Endothelial cell of umbilical vein (primary cell): Measurements from ENCODE around the gene RBMS3. TPM values are rescaled to one million over a fixed set of nuclear protein-coding genes. Genes with fewer than 3 reads are reported as not detected.

ENCODE experiments used
- BruUV-seq: library from RNA; stranded (reverse); fragments of 400-500 nt; replicated peaks from 2 replicates; lab custom pipeline; 2021; lab: Mats Ljungman, UMichigan
- CTCF ChIA-PET: fragments of 300-600, 350-600 bp; sonication (Branson Sonifier 250); formaldehyde crosslinking; loops from one replicate; lab custom pipeline; 2021; ENCODE audit warnings: antibody characterized with exemption, inconsistent platforms; lab: Charles Lee
- POLR2A ChIA-PET: fragments of 300-600, 350-600 bp; sonication (Branson Sonifier 250); formaldehyde crosslinking; loops from one replicate; lab custom pipeline; 2021; ENCODE audit warnings: antibody characterized with exemption, inconsistent platforms; lab: Charles Lee
- DNase-seq: peaks from one replicate; pipeline ENCODE4 v3.0.0-alpha.2; 2011; ENCODE audit warnings: low read depth, low spot score
- FAIRE-seq: peaks from 2 replicates; lab custom pipeline; 2011; peaks lifted over from hg19 to GRCh38; lab: Jason Lieb, UNC
- H2AFZ ChIP-seq: 2 replicates; pipeline ENCODE4 v1.6.0; 2012; ENCODE audit warnings: low read depth, low read length, control low read depth, inconsistent platforms
- H3K27ac ChIP-seq: 2 replicates; pipeline ENCODE4 v1.5.1; 2011; ENCODE audit warnings: low read depth, mild to moderate bottlenecking, control low read depth, low read length, moderate library complexity; ENCODE audit not compliant: insufficient read depth
- H3K27me3 ChIP-seq, 2 experiments: 2 replicates each; pipeline versions ENCODE4 v1.6.0 to v1.6.1; 2011; ENCODE audit warnings: low read length in 2 of 2, mixed read lengths in 1 of 2; ENCODE audit not compliant: control insufficient read depth in 2 of 2, insufficient read depth in 2 of 2
- H3K36me3 ChIP-seq, 2 experiments: 2 replicates in 1 of 2; 3 replicates in 1 of 2; pipeline ENCODE4 v1.5.1; 2011; ENCODE audit warnings: low read length in 2 of 2, mild to moderate bottlenecking in 1 of 2, moderate library complexity in 1 of 2; ENCODE audit not compliant: control insufficient read depth in 2 of 2, insufficient read depth in 2 of 2; ENCODE audit errors: extremely low read depth in 1 of 2
- H3K4me1 ChIP-seq: 3 replicates; pipeline ENCODE4 v1.5.1; 2011; ENCODE audit warnings: mild to moderate bottlenecking, low read length; ENCODE audit not compliant: control insufficient read depth, insufficient read depth; ENCODE audit errors: extremely low read depth
- H3K4me2 ChIP-seq: 2 replicates; pipeline ENCODE4 v1.6.1; 2011; ENCODE audit warnings: low read length, control low read depth, mixed read lengths; ENCODE audit not compliant: insufficient read depth
- H3K4me3 ChIP-seq, 3 experiments: fragments of 200-600 bp in 1 of 3; sonication (generic), shearing (Covaris generic) in 1 of 3; replicated peaks in 1 of 3; 2 replicates each; pipeline ENCODE4 v1.5.1; 2011 to 2016; ENCODE audit warnings: control low read depth in 3 of 3, low read length in 3 of 3, mild to moderate bottlenecking in 2 of 3, inconsistent platforms in 1 of 3, low read depth in 1 of 3, moderate library complexity in 1 of 3; ENCODE audit not compliant: insufficient read depth in 1 of 3
- H3K79me2 ChIP-seq: 2 replicates; pipeline ENCODE4 v1.6.0; 2012; ENCODE audit warnings: low read length, inconsistent platforms; ENCODE audit not compliant: control insufficient read depth, insufficient read depth
- H3K9ac ChIP-seq: replicated peaks from 2 replicates; pipeline ENCODE3; 2011; ENCODE audit warnings: low read length, control low read depth; ENCODE audit not compliant: insufficient read depth; ENCODE audit errors: extremely low read depth
- H3K9me1 ChIP-seq: replicated peaks from 3 replicates; pipeline ENCODE4 v1.6.0; 2011; ENCODE audit warnings: mild to moderate bottlenecking, low read length; ENCODE audit not compliant: control insufficient read depth, insufficient read depth; ENCODE audit errors: extremely low read depth
- H3K9me3 ChIP-seq: replicated peaks from 2 replicates; pipeline ENCODE4 v1.5.1; 2012; ENCODE audit warnings: low read length, inconsistent platforms; ENCODE audit not compliant: control insufficient read depth, insufficient read depth
- H4K20me1 ChIP-seq: replicated peaks from 2 replicates; pipeline ENCODE3; 2011; ENCODE audit warnings: mild to moderate bottlenecking, low read length; ENCODE audit not compliant: control insufficient read depth, insufficient read depth; ENCODE audit errors: extremely low read depth
- CTCF ChIP-seq, 2 donors: IDR thresholded peaks; 1 replicate in 1 of 2; 2 replicates in 1 of 2; pipeline ENCODE4 v1.5.1; 2011; ENCODE audit warnings: low read length in 2 of 2, mild to moderate bottlenecking in 2 of 2, moderate library complexity in 2 of 2, control low read depth in 1 of 2, inconsistent platforms in 1 of 2, low read depth in 1 of 2; ENCODE audit not compliant: insufficient read depth in 1 of 2; ENCODE audit errors: extremely low read depth in 1 of 2
- EZH2 ChIP-seq: IDR thresholded peaks from 2 replicates; pipeline ENCODE4 v1.6.1; 2012; ENCODE audit warnings: borderline replicate concordance, low read depth, mild to moderate bottlenecking, moderate library complexity, low read length, inconsistent platforms; ENCODE audit not compliant: severe bottlenecking
- FOS ChIP-seq: IDR thresholded peaks from 2 replicates; pipeline ENCODE4 v1.6.1; 2011; ENCODE audit warnings: mild to moderate bottlenecking, low read length, moderate library complexity, borderline replicate concordance; ENCODE audit not compliant: insufficient read depth
- GATA2 ChIP-seq: IDR thresholded peaks from 2 replicates; pipeline ENCODE4 v1.7.0; 2011; ENCODE audit warnings: low read depth, mild to moderate bottlenecking, moderate library complexity, mixed read lengths, low read length; ENCODE audit not compliant: insufficient read length, insufficient read depth
- JUN ChIP-seq: IDR thresholded peaks from 2 replicates; pipeline ENCODE4 v1.6.1; 2011; ENCODE audit warnings: borderline replicate concordance, low read depth; ENCODE audit not compliant: insufficient read length, insufficient read depth
- MAX ChIP-seq: IDR thresholded peaks from 2 replicates; pipeline ENCODE4 v1.6.1; 2011; ENCODE audit not compliant: insufficient read depth, insufficient read length
- MYC ChIP-seq: IDR thresholded peaks from one replicate; pipeline ENCODE4 v1.6.1; 2011; ENCODE audit warnings: mild to moderate bottlenecking, low read depth, low read length
- POLR2A ChIP-seq: IDR thresholded peaks from 2 replicates; pipeline ENCODE4 v1.6.1; 2012; ENCODE audit warnings: low read depth, mild to moderate bottlenecking, control low read depth, low read length
- POLR2AphosphoS5 ChIP-seq: IDR thresholded peaks from 2 replicates; pipeline ENCODE4 v1.6.1; 2012; ENCODE audit warnings: low read depth, mild to moderate bottlenecking, control low read depth, low read length, moderate library complexity; ENCODE audit not compliant: insufficient read depth
- dilution Hi-C: fragments of 300-500 bp; cut with MboI; formaldehyde crosslinking; loops from one replicate; pipeline ENCODE4 v1.15.0; 2019; ENCODE audit warnings: low sequenced_read_pairs; ENCODE audit not compliant: extremely low pct_ligation_motif_present
- intact Hi-C: fragments of 100-400 bp; cut with micrococcal nuclease; formaldehyde crosslinking; loops from one replicate; pipeline ENCODE4 v1.10.0; 2022
- polyA plus RNA-seq, 4 experiments: library from polyadenylated mRNA; depleted of rRNA in 3 of 4; stranded (reverse) in 3 of 4; unstranded in 1 of 4; fragments of >200 nt; gene quantifications; 2 replicates each; pipeline versions ENCODE4 v1.2.1 to v1.2.3, GENCODE V29; 2011 to 2012; ENCODE audit warnings: missing spikeins in 1 of 4
- total RNA-seq: library from RNA; stranded (reverse); gene quantifications from 2 replicates; pipeline ENCODE4 v1.2.3, GENCODE V29; 2021

RBMS3 gene
- total and polyA plus RNA-seq, 2 donors (not counting 3 experiments of a cell fraction or from before 2014, with no cell fraction given), result 13.6 to 42.3 TPM

- Histone ChIP-seq H3K36me3 (no peaks in the 10 kb centered on the region), H3K4me3 (no peak overlapping the region), H4K20me1 (no peaks in the 10 kb centered on the region), H3K9me3 (no peaks in the 10 kb centered on the region), H3K4me2 (no peak overlapping the region), H3K9me1 (no peaks in the 10 kb centered on the region), H3K27ac (no peak overlapping the region), H3K9ac (no peak overlapping the region), H3K4me1 (no peaks in the 10 kb centered on the region), H3K27me3 (no peaks in the 10 kb centered on the region), H2AFZ (no peak overlapping the region), H3K79me2 (no peaks in the 10 kb centered on the region)
- FAIRE-seq, result no peak
- BruUV-seq, result no TSS peak
- no peak for TF ChIP-seq FOS
- TF ChIP-seq POLR2A, result no peak
- no peak for TF ChIP-seq MYC
- TF ChIP-seq MAX, result no peak
- TF ChIP-seq JUN, result no peak
- no peak for TF ChIP-seq CTCF (IDR thresholded peaks at IDR 0.05; ENCODE audit: extremely low read depth in 1 of 2, insufficient read depth in 1 of 2, low read depth in 1 of 2, low read length in 2 of 2)
- TF ChIP-seq GATA2, result no peak
- TF ChIP-seq EZH2, result no peak
- TF ChIP-seq POLR2AphosphoS5, result no peak
- ChIA-PET CTCF (interaction anchor here (0.9 to 1.4 kb wide), 2 partner anchors 9 to 692 kb away, joined by 3 to 5 read pairs; no protein-coding TSS in a partner anchor), POLR2A (no interaction called here)
- dilution Hi-C loops (no loop called here), intact Hi-C loops (no loop called here)
- no peak for DNase-seq
Observed at GRCh38 chr3:29608414-29609327, 327.8 kb downstream of the RBMS3 start.
